ENCODE results near the gene ITPKB. TPM values are rescaled to one million over a fixed set of nuclear protein-coding genes. Genes with fewer than 3 reads are reported as not detected.
"Not testable (repeated sequence)": the region's sequence is repeated elsewhere in the genome, so short reads cannot be mapped to it uniquely, and the experiment has no call there.

ITPKB gene
- total and polyA plus RNA-seq, 8 donors = 25.0 to 38.7 (median 32.6) TPM

DNA sequence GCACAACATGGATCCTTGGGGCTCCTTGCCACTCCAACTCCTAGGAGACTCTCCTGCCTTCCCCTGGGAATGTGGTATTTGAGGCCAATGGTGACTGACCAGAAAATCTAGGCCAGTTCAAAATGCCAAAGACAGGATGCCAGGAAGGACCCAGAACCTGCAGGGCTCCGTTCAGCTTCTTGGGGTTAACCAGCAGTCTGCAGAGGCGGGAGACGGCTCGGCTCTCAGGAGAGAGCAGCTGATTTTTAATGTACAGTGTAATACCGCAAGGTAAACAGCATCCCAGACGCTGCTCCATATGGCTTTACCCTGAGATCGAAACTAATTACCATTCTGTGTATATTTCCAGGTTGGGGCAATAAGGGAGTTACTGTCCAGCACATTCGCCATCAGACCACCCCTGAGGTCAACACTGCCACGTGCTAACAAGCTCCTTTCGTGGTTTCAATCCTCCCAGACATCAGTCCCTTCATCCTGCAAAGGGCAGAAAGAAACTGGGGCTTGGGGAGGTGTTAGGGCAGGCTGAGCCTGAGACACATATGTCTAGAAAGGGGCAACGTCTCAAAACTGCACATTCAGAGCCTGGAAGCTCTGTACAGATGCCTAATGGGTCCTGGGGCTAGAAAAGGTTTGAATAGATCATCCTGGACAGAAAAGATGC is 16.7 kb downstream of the ITPKB start:
- TF ChIP-seq, protein P1, sequence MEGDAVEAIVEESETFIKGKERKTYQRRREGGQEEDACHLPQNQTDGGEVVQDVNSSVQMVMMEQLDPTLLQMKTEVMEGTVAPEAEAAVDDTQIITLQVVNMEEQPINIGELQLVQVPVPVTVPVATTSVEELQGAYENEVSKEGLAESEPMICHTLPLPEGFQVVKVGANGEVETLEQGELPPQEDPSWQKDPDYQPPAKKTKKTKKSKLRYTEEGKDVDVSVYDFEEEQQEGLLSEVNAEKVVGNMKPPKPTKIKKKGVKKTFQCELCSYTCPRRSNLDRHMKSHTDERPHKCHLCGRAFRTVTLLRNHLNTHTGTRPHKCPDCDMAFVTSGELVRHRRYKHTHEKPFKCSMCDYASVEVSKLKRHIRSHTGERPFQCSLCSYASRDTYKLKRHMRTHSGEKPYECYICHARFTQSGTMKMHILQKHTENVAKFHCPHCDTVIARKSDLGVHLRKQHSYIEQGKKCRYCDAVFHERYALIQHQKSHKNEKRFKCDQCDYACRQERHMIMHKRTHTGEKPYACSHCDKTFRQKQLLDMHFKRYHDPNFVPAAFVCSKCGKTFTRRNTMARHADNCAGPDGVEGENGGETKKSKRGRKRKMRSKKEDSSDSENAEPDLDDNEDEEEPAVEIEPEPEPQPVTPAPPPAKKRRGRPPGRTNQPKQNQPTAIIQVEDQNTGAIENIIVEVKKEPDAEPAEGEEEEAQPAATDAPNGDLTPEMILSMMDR (IDR thresholded peaks at IDR 0.05) = no peak
- H3K36me3 ChIP-seq = peaks cover 0 to 17% of the 10 kb centered on the region in 2 donors
- no peaks in the 10 kb centered on the region for H3K27me3 ChIP-seq
- ATAC-seq = no peak
- H3K4me1 ChIP-seq = peaks cover 9 to 65% of the 10 kb centered on the region in 2 donors
- H3K9me3 ChIP-seq = no peaks in the 10 kb centered on the region
- H3K4me3 ChIP-seq = no peak overlapping the region
- intact Hi-C loops (cut with DNase I) = no loop called here
- peak in 1 of 4 donors; percentile 34 for DNase-seq
- H3K27ac ChIP-seq = no peak overlapping the region

DNA sequence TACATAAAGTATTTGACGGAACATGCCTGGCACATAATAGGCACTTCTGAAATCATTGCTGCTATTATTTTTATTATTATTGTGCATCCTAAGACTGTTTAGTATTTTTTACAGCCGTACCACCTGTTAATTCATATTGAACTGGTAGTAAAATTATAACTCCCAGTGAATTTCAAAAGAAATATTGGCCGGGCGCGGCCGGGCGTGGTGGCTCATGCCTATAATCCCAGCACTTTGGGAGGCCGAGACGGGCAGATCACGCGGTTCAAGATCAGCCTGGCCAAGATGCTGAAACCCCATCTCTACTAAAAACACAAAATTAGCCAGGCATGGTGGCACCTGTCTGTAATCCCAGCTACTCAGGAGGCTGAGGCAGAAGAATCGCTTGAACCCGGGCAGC is 18.5 kb downstream of the ITPKB start:
- ATAC-seq; H3K4me3 ChIP-seq; H3K27ac ChIP-seq; intact Hi-C loops (cut with DNase I); H3K9me3 ChIP-seq; H3K36me3 ChIP-seq; H3K27me3 ChIP-seq: not testable (repeated sequence)
- peak in 1 of 4 donors; percentile 51 for DNase-seq
- H3K4me1 ChIP-seq = peaks cover 9 to 59% of the 10 kb centered on the region in 2 donors

DNA sequence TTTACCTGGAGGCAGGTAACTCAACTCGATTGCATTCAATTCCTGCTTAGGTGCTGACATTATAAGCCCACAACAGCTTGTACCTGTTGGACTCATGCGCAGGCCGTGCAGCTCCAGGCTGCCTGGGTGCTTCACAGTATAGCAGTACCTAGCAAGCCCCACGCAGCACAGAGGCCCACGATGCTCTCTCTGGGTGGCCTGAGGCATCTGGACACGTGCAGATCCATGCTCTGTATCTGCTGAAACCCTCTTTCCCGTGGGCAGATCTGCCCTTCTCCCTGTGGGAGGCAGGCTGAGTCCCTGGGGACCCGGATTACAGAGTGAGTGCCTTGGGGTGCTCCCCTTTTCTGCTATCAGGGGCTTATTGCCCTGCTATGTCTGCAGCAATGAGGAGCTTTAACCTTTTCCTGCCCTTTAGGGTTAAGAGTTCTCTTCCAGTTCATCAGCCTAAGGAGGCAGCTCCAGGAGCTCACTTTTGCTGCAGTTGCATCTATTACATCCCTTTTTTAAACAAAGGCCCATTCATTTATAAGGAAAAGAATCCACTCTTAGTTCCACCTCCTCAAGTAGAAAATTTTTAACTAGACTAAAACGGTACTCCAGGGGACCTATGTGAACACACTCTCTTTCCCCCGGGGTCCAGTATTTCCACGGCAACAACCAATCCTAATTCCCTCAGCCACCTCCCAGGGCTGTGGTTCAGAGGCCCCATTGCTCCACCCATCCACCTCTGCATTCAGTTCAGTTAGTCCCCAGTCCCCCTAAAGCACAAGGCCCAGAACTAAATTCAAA is 19.3 kb downstream of the ITPKB start:
- TF ChIP-seq, protein P1 (IDR thresholded peaks at IDR 0.05) = no peak
- Histone ChIP-seq H3K27ac (no peak overlapping the region), H3K27me3 (no peaks in the 10 kb centered on the region), H3K9me3 (no peaks in the 10 kb centered on the region), H3K4me1 (peaks cover 9 to 52% of the 10 kb centered on the region in 2 donors), H3K4me3 (no peak overlapping the region), H3K36me3 (no peaks in the 10 kb centered on the region)
- peak in 1 of 4 donors; percentile 39 for DNase-seq
- intact Hi-C loops (cut with DNase I) = no loop called here
- ATAC-seq = no peak

DNA sequence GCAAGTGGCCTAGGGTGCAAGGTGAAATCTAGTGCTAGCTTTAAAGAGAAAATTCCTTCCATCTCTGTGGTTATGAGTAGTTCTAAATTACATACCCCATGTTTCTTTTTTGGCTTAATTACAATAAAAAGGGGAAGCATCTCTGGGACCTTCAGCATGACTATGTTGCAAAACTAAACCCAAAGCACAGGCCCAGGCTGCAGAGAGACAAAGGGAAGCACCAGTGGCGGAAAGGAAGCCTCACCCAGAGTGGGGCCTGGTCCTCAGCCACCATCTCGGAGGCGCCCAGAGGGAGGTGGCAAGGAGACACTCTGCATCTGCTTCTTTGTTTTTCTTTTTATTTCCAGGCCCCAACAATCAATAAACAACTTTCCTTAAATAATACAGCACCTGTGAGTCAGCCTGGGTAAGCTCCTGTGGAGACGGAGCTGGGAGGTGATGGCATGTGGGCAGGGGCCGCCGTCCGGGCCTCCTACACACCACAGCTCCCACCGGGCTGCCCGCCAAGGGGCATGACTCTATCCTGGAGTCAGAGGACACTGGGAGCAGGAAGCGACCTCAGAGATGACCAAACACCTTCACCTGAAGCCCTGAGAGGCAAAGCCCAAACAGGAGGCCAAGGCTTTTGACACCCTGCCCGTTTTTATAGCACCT is 21.7 kb downstream of the ITPKB start:
- H3K4me3 ChIP-seq = no peak overlapping the region
- H3K27me3 ChIP-seq = no peaks in the 10 kb centered on the region
- peak in 1 of 4 donors; percentile 71 for DNase-seq
- intact Hi-C loops (cut with DNase I) = no loop called here
- H3K9me3 ChIP-seq = no peaks in the 10 kb centered on the region
- TF ChIP-seq, protein P1 (IDR thresholded peaks at IDR 0.05) = no peak
- H3K36me3 ChIP-seq = no peaks in the 10 kb centered on the region
- peak; percentile 74 for ATAC-seq
- H3K4me1 ChIP-seq = peaks cover 0 to 45% of the 10 kb centered on the region in 2 donors
- H3K27ac ChIP-seq = peak overlapping the region; percentile 26 to 83

DNA sequence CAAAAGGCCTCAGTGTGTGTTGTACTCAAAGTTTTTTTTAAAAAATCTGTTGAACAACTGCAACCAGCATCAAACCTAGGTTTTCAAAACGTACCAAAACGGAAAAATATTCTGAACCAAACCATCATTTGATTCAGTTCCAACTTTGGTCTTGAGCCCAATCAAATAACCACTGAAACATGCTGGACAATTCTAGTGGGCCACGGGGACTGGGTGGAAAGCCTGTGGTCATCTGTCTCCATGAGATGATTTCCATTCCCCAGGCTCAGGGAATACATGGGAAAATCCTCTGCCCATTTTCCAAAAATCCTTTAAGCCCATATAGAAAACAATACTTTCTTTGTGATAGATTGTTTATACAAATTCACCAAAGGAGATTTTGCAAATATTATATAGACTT is 22.5 kb downstream of the ITPKB start:
- no peaks in the 10 kb centered on the region for H3K9me3 ChIP-seq
- no peaks in the 10 kb centered on the region for H3K27me3 ChIP-seq
- TF ChIP-seq, protein P1 (IDR thresholded peaks at IDR 0.05) = no peak
- ATAC-seq (no peak), DNase-seq (no peak)
- H3K27ac ChIP-seq = peak overlapping the region in 1 of 2 donors; percentile 83
- no peak overlapping the region for H3K4me3 ChIP-seq
- intact Hi-C loops (cut with DNase I) = no loop called here
- H3K4me1 ChIP-seq = peaks cover 0 to 53% of the 10 kb centered on the region in 2 donors
- H3K36me3 ChIP-seq = no peaks in the 10 kb centered on the region

All from left lung (tissue), 10 donors.